IPS-15b (cell line): ENCODE data around the gene SPTB.
A peak's percentile ranks its signal among the peaks of the same experiment; 100 is the strongest.

ENCODE experiments used
- H3K27me3 ChIP-seq: one replicate; pipeline ENCODE4 v1.6.1; 2013; ENCODE audit warnings: low read length; ENCODE audit not compliant: control insufficient read depth, insufficient read depth
- H3K36me3 ChIP-seq: one replicate; pipeline ENCODE4 v1.6.1; 2013; ENCODE audit warnings: low read length; ENCODE audit not compliant: control insufficient read depth, insufficient read depth
- H3K4me1 ChIP-seq: one replicate; pipeline ENCODE4 v1.6.1; 2013; ENCODE audit warnings: mild to moderate bottlenecking, low read length; ENCODE audit not compliant: control insufficient read depth, insufficient read depth
- H3K4me3 ChIP-seq: one replicate; pipeline ENCODE4 v1.5.1; 2013; ENCODE audit warnings: low read depth, low read length
- H3K9ac ChIP-seq: one replicate; pipeline ENCODE4 v1.6.1; 2013; ENCODE audit warnings: low read depth, mild to moderate bottlenecking, low read length
- H3K9me3 ChIP-seq: one replicate; pipeline ENCODE4 v1.6.1; 2013; ENCODE audit warnings: mild to moderate bottlenecking, low read length; ENCODE audit not compliant: control insufficient read depth, insufficient read depth

The SPTB gene

DNA sequence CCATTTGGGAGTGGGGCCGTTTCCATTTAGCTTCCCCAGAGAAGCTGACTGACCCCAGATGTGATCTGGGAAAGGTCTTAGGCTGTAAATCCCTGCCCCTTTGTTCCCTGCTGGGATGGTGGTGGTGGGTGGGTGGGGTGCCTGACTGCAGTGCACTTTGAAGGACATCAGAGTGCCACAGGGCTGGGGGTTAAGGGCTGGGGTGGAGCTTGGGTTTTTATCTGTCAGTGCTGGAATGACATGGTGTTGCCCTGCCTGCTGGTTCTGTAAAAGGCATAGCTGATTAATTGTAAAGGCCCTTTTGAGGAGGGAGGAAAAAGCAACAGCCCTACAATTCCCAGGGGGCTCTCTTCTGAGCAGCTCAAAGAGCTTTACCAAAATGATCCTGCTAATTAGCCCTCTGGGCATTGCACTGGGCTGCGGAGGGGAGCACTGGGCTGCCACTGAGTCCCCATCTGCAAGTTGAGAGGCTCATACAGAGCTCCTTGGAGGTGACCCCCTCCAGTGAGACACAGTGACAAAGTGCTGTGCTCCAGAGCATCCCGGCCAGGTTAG lies 154.4 kb downstream of the SPTB start:
- Histone ChIP-seq H3K9me3 (no peaks in the 10 kb centered on the region), H3K4me1 (peaks cover 45% of the 10 kb centered on the region), H3K9ac (no peak overlapping the region), H3K27me3 (no peaks in the 10 kb centered on the region), H3K36me3 (peaks cover 17% of the 10 kb centered on the region), H3K4me3 (no peak overlapping the region)

- Histone ChIP-seq H3K9me3 (no peaks in the 10 kb centered on the region), H3K4me3 (no peak overlapping the region), H3K36me3 (peaks cover 11% of the 10 kb centered on the region), H3K9ac (no peak overlapping the region), H3K27me3 (no peaks in the 10 kb centered on the region), H3K4me1 (peaks cover 46% of the 10 kb centered on the region)
Observed at GRCh38 chr14:64724578-64724930, 155.2 kb downstream of the SPTB start.

DNA sequence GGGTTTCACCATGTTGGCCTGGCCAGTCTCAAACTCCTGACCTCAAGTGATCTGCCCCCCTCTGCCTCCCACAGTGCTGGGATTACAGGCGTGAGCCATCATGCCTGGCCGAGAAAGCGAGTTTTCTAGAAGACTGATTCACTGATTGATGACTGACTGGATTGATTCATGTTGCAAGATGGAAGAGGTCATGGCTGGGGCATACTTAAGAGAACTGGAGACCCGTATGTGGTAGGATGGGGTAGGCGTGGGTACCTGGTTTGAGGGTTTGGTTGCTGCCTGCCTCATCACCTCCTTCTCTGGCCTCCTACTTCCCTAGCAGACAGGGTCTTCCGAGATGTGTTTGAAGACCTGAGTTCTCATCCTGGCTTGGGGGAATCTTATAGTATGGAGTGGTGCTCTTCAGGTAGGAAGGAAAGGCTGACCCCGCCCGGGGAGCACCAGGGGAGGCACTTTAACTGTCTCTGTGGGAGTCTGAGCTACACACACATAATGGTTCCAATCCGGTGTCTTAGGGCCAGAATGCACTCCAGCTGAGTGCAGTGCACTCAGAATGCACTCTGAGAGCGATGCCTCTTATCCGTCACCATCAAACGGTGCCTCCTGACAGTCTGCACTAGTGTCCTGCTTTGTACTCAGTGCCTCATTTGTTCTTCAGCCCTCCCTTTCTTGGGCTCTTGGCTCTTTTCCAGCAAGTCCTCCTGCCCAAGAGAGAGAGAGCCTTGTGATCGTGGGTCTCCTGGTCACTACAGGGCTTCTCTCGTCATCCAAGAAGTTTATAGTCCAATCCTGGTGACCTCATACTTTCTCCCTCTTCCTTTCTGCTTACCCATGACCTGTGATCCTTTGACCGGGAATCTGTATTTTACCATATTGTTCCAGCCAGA lies 155.8 kb downstream of the SPTB start:
- Histone ChIP-seq H3K36me3 (peaks cover 10% of the 10 kb centered on the region), H3K9ac (no peak overlapping the region), H3K27me3 (no peaks in the 10 kb centered on the region), H3K4me1 (peaks cover 46% of the 10 kb centered on the region), H3K4me3 (no peak overlapping the region), H3K9me3 (no peaks in the 10 kb centered on the region)

DNA sequence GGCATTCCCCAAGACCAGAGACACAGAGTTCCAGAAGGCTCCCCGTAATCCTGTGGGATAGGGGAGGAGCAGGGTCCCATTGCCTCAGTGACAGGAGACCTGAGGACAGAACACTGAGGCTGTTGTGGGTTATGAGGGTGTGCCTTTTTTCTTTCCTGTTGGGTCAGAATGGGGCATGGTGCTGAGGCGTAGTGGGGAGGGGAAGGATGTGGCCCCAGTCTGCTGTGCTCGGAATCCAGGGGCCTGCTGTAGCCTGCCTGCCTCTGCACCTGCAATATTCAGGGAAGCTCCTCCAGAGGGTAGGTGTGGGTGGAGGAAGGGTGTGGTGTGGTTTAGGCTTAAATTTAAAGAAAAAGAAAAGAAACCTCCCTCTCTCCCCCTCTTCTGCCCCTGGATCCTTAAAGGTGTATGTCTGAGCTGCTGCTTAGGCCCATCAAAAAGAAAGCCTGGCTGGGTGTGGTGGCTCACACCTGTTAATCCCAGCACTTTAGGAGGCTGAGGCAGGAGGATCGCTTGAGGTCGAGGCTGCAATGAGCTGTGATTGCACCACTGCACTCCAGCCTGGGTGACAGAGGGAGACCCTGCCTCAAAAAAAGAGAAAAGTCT lies 156.8 kb downstream of the SPTB start:
- Histone ChIP-seq H3K9me3 (no peaks in the 10 kb centered on the region), H3K36me3 (peaks cover 5% of the 10 kb centered on the region), H3K4me1 (peaks cover 54% of the 10 kb centered on the region), H3K4me3 (no peak overlapping the region), H3K9ac (no peak overlapping the region), H3K27me3 (peaks cover 3% of the 10 kb centered on the region)

- Histone ChIP-seq H3K27me3 (peaks cover 6% of the 10 kb centered on the region), H3K9me3 (no peaks in the 10 kb centered on the region), H3K36me3 (no peaks in the 10 kb centered on the region), H3K9ac (no peak overlapping the region), H3K4me3 (no peak overlapping the region), H3K4me1 (peaks cover 63% of the 10 kb centered on the region)
Observed at GRCh38 chr14:64721899-64722298, 157.8 kb downstream of the SPTB start.

- Histone ChIP-seq H3K9me3 (no peaks in the 10 kb centered on the region), H3K36me3 (no peaks in the 10 kb centered on the region), H3K4me1 (peaks cover 62% of the 10 kb centered on the region), H3K9ac (no peak overlapping the region), H3K27me3 (peaks cover 6% of the 10 kb centered on the region), H3K4me3 (no peak overlapping the region)
Observed at GRCh38 chr14:64721391-64721791, 158.3 kb downstream of the SPTB start.

- Histone ChIP-seq H3K4me1 (peaks cover 60% of the 10 kb centered on the region), H3K36me3 (no peaks in the 10 kb centered on the region), H3K4me3 (no peak overlapping the region), H3K9me3 (no peaks in the 10 kb centered on the region), H3K9ac (no peak overlapping the region), H3K27me3 (peaks cover 6% of the 10 kb centered on the region)
Observed at GRCh38 chr14:64720131-64720576, 159.6 kb downstream of the SPTB start.

GRCh38 chr14:64719601-64720000 lies 160.1 kb downstream of the SPTB start:
- Histone ChIP-seq H3K9ac (no peak overlapping the region), H3K4me3 (no peak overlapping the region), H3K4me1 (peaks cover 59% of the 10 kb centered on the region)

GRCh38 chr14:64718762-64719161 lies 160.9 kb downstream of the SPTB start:
- no peak overlapping the region for H3K4me3 ChIP-seq
- H3K9ac ChIP-seq: no peak overlapping the region
- no peaks in the 10 kb centered on the region for H3K9me3 ChIP-seq
- peaks cover 51% of the 10 kb centered on the region for H3K4me1 ChIP-seq
- H3K36me3 ChIP-seq: no peaks in the 10 kb centered on the region
- peaks cover 17% of the 10 kb centered on the region for H3K27me3 ChIP-seq

More at GRCh38 chr14:64719601-64720000, 160.1 kb downstream of the SPTB start:
- no peaks in the 10 kb centered on the region for H3K36me3 ChIP-seq
- peaks cover 9% of the 10 kb centered on the region for H3K27me3 ChIP-seq
- no peaks in the 10 kb centered on the region for H3K9me3 ChIP-seq

GRCh38 chr14:64717870-64718269 lies 161.8 kb downstream of the SPTB start:
- no peak overlapping the region for H3K9ac ChIP-seq
- H3K36me3 ChIP-seq: no peaks in the 10 kb centered on the region
- H3K27me3 ChIP-seq: peaks cover 21% of the 10 kb centered on the region
- H3K4me1 ChIP-seq: peaks cover 51% of the 10 kb centered on the region
- H3K4me3 ChIP-seq: no peak overlapping the region
- H3K9me3 ChIP-seq: no peaks in the 10 kb centered on the region

- Histone ChIP-seq H3K36me3 (no peaks in the 10 kb centered on the region), H3K4me1 (peaks cover 38% of the 10 kb centered on the region), H3K9ac (no peak overlapping the region), H3K9me3 (peaks cover 2% of the 10 kb centered on the region), H3K4me3 (peak overlapping the region; percentile 24), H3K27me3 (peaks cover 21% of the 10 kb centered on the region)
Observed at GRCh38 chr14:64715628-64716412, 163.9 kb downstream of the SPTB start.
